Measurements from ENCODE around the gene OVAAL. TPM values are rescaled to one million over a fixed set of nuclear protein-coding genes. Genes with fewer than 3 reads are reported as not detected.

Gene OVAAL
- total and polyA plus RNA-seq, 2 of the 8 experiments (the other 6 are each of a cell fraction or from before 2014, with no cell fraction given) = not detected

GRCh38 chr1:180571060-180571831 is 12.5 kb downstream of the OVAAL start (continued):
- TF ChIP-seq, protein P1, sequence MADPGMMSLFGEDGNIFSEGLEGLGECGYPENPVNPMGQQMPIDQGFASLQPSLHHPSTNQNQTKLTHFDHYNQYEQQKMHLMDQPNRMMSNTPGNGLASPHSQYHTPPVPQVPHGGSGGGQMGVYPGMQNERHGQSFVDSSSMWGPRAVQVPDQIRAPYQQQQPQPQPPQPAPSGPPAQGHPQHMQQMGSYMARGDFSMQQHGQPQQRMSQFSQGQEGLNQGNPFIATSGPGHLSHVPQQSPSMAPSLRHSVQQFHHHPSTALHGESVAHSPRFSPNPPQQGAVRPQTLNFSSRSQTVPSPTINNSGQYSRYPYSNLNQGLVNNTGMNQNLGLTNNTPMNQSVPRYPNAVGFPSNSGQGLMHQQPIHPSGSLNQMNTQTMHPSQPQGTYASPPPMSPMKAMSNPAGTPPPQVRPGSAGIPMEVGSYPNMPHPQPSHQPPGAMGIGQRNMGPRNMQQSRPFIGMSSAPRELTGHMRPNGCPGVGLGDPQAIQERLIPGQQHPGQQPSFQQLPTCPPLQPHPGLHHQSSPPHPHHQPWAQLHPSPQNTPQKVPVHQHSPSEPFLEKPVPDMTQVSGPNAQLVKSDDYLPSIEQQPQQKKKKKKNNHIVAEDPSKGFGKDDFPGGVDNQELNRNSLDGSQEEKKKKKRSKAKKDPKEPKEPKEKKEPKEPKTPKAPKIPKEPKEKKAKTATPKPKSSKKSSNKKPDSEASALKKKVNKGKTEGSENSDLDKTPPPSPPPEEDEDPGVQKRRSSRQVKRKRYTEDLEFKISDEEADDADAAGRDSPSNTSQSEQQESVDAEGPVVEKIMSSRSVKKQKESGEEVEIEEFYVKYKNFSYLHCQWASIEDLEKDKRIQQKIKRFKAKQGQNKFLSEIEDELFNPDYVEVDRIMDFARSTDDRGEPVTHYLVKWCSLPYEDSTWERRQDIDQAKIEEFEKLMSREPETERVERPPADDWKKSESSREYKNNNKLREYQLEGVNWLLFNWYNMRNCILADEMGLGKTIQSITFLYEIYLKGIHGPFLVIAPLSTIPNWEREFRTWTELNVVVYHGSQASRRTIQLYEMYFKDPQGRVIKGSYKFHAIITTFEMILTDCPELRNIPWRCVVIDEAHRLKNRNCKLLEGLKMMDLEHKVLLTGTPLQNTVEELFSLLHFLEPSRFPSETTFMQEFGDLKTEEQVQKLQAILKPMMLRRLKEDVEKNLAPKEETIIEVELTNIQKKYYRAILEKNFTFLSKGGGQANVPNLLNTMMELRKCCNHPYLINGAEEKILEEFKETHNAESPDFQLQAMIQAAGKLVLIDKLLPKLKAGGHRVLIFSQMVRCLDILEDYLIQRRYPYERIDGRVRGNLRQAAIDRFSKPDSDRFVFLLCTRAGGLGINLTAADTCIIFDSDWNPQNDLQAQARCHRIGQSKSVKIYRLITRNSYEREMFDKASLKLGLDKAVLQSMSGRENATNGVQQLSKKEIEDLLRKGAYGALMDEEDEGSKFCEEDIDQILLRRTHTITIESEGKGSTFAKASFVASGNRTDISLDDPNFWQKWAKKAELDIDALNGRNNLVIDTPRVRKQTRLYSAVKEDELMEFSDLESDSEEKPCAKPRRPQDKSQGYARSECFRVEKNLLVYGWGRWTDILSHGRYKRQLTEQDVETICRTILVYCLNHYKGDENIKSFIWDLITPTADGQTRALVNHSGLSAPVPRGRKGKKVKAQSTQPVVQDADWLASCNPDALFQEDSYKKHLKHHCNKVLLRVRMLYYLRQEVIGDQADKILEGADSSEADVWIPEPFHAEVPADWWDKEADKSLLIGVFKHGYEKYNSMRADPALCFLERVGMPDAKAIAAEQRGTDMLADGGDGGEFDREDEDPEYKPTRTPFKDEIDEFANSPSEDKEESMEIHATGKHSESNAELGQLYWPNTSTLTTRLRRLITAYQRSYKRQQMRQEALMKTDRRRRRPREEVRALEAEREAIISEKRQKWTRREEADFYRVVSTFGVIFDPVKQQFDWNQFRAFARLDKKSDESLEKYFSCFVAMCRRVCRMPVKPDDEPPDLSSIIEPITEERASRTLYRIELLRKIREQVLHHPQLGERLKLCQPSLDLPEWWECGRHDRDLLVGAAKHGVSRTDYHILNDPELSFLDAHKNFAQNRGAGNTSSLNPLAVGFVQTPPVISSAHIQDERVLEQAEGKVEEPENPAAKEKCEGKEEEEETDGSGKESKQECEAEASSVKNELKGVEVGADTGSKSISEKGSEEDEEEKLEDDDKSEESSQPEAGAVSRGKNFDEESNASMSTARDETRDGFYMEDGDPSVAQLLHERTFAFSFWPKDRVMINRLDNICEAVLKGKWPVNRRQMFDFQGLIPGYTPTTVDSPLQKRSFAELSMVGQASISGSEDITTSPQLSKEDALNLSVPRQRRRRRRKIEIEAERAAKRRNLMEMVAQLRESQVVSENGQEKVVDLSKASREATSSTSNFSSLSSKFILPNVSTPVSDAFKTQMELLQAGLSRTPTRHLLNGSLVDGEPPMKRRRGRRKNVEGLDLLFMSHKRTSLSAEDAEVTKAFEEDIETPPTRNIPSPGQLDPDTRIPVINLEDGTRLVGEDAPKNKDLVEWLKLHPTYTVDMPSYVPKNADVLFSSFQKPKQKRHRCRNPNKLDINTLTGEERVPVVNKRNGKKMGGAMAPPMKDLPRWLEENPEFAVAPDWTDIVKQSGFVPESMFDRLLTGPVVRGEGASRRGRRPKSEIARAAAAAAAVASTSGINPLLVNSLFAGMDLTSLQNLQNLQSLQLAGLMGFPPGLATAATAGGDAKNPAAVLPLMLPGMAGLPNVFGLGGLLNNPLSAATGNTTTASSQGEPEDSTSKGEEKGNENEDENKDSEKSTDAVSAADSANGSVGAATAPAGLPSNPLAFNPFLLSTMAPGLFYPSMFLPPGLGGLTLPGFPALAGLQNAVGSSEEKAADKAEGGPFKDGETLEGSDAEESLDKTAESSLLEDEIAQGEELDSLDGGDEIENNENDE (IDR thresholded peaks at IDR 0.05; ENCODE audit: insufficient replicate concordance, low read length) = no peak
- TF ChIP-seq SAP30 (IDR thresholded peaks at IDR 0.05; ENCODE audit: insufficient read depth, insufficient replicate concordance, low read length) (no peak), RNF2 (IDR thresholded peaks at IDR 0.05; ENCODE audit: borderline replicate concordance, low read depth, low read length, missing control alignments, poor library complexity, severe bottlenecking) (no peak), ASH2L (IDR thresholded peaks at IDR 0.05; ENCODE audit: low read length) (no peak), EGR1 (IDR thresholded peaks at IDR 0.05; ENCODE audit: borderline replicate concordance, low read depth, low read length) (no peak), CBX5 (IDR thresholded peaks at IDR 0.05; ENCODE audit: low read depth, low read length) (no peak), MAX (IDR thresholded peaks at IDR 0.05) (no peak), TAF7 (optimal IDR thresholded peaks at IDR 0.05; ENCODE audit: borderline replicate concordance, low read depth, low read length) (no peak), CTBP2 (IDR thresholded peaks at IDR 0.05; ENCODE audit: borderline replicate concordance, insufficient read depth, insufficient read length, low read length) (no peak)
